HEK293T (cell line): ENCODE data around the gene CAD.

Experiments
- FOXK2 ChIP-seq: fragments of 450-650 bp; IDR thresholded peaks from 2 replicates; pipeline ENCODE4 v1.6.1; 2016; ENCODE audit warnings: mild to moderate bottlenecking
- FOXM1 ChIP-seq: fragments of 450-650 bp; IDR thresholded peaks from 2 replicates; pipeline ENCODE4 v1.6.1; 2017; ENCODE audit warnings: mild to moderate bottlenecking, borderline replicate concordance
- SP1 ChIP-seq: fragments of 450-650 bp; IDR thresholded peaks from 2 replicates; pipeline ENCODE4 v1.6.1; 2017
- ZNF384 ChIP-seq: fragments of 450-650 bp; IDR thresholded peaks from 2 replicates; pipeline ENCODE4 v1.6.1; 2016

- TF ChIP-seq FOXK2 (no peak), FOXM1 (no peak), ZNF384 (no peak), SP1 (no peak)
Observed at GRCh38 chr2:27219091-27219490, 1.9 kb downstream of the CAD start.
